ENCODE data around the gene MGA.
"Not testable (repeated sequence)": the region's sequence is repeated elsewhere in the genome, so short reads cannot be mapped to it uniquely, and the experiment has no call there.

The MGA gene

GRCh38 chr15:41730543-41730942 lies 70.3 kb downstream of the MGA start:
- DNase-seq (ENCODE audit: low read depth), result no peak
- H3K4me3 ChIP-seq (replicated peaks; ENCODE audit: low read depth, low read length), result no peak overlapping the region
- TF ChIP-seq CTCF (IDR thresholded peaks at IDR 0.05; ENCODE audit: low read length, missing control alignments), result no peak

- no peak overlapping the region for H3K4me3 ChIP-seq (replicated peaks; ENCODE audit: low read depth, low read length)
- no peak for DNase-seq (ENCODE audit: low read depth)
- TF ChIP-seq CTCF (IDR thresholded peaks at IDR 0.05; ENCODE audit: low read length, missing control alignments), result no peak
Measured at GRCh38 chr15:41732483-41732882, 72.3 kb downstream of the MGA start.

GRCh38 chr15:41734079-41734478 lies 73.9 kb downstream of the MGA start:
- no peak overlapping the region for H3K4me3 ChIP-seq (replicated peaks; ENCODE audit: low read depth, low read length)
- peak; percentile 7 for DNase-seq (ENCODE audit: low read depth)
- no peak for TF ChIP-seq CTCF (IDR thresholded peaks at IDR 0.05; ENCODE audit: low read length, missing control alignments)

GRCh38 chr15:41735046-41735445 lies 74.8 kb downstream of the MGA start:
- no peak overlapping the region for H3K4me3 ChIP-seq (replicated peaks; ENCODE audit: low read depth, low read length)
- no peak for DNase-seq (ENCODE audit: low read depth)
- no peak for TF ChIP-seq CTCF (IDR thresholded peaks at IDR 0.05; ENCODE audit: low read length, missing control alignments)

- not testable (repeated sequence) for DNase-seq (ENCODE audit: low read depth); H3K4me3 ChIP-seq (replicated peaks; ENCODE audit: low read depth, low read length)
Measured at GRCh38 chr15:41735492-41735891, 75.3 kb downstream of the MGA start.

- DNase-seq (ENCODE audit: low read depth), result peak; percentile 14
- no peak overlapping the region for H3K4me3 ChIP-seq (replicated peaks; ENCODE audit: low read depth, low read length)
- TF ChIP-seq CTCF (IDR thresholded peaks at IDR 0.05; ENCODE audit: low read length, missing control alignments), result no peak
Measured at GRCh38 chr15:41746802-41747201, 86.6 kb downstream of the MGA start.

GRCh38 chr15:41756198-41756597 lies 96.0 kb downstream of the MGA start:
- H3K4me3 ChIP-seq (replicated peaks; ENCODE audit: low read depth, low read length), result no peak overlapping the region
- DNase-seq (ENCODE audit: low read depth), result no peak
- TF ChIP-seq CTCF (IDR thresholded peaks at IDR 0.05; ENCODE audit: low read length, missing control alignments), result no peak
